Measurements from ENCODE around the gene HSD17B11.

- TF ChIP-seq EZH2 (IDR thresholded peaks at IDR 0.05; ENCODE audit: low read length, missing control alignments): no peak
- TF ChIP-seq CTCF (conservative IDR thresholded peaks at IDR 0.05 in 1 of 2, IDR thresholded peaks at IDR 0.05 in 1 of 2; ENCODE audit: low read depth in 1 of 2, low read length in 2 of 2): no peak
Measured at GRCh38 chr4:87299898-87300297, 91.1 kb downstream of the HSD17B11 start.

Data from fibroblast of lung (primary cell).